HEK293 (cell line): Measurements from ENCODE around the gene KIAA1671.

ENCODE experiments used
- CTCF ChIA-PET: fragments of 350-600 bp; formaldehyde crosslinking; extraction: SDS; loops from one replicate; lab custom pipeline; 2021; ENCODE audit warnings: antibody characterized with exemption; lab: Yijun Ruan, JAX
- POLR2A ChIA-PET: fragments of 300-600 bp; formaldehyde crosslinking; extraction: SDS; loops from one replicate; lab custom pipeline; 2020; ENCODE audit warnings: antibody characterized with exemption, inconsistent platforms; lab: Yijun Ruan, JAX
- H3K27ac ChIP-seq: fragments of 200-500 bp; sonication (Bioruptor generic); 2 replicates; pipeline ENCODE4 v1.5.1; 2014; ENCODE audit warnings: low read depth, low read length, control low read depth, inconsistent platforms; ENCODE audit errors: extremely low read depth
- H3K36me3 ChIP-seq, 2 experiments: fragments of 200-500 bp in 1 of 2; sonication (Bioruptor generic) in 1 of 2; 1 replicate in 1 of 2; 2 replicates in 1 of 2; pipeline ENCODE4 v1.5.1; 2014 to 2017; ENCODE audit warnings: inconsistent platforms in 2 of 2, low read length in 2 of 2; ENCODE audit not compliant: control insufficient read depth in 2 of 2, insufficient read depth in 1 of 2
- H3K4me1 ChIP-seq: fragments of 200-500 bp; sonication (Bioruptor generic); 2 replicates; pipeline ENCODE4 v1.5.1; 2014; ENCODE audit warnings: mild to moderate bottlenecking, low read length, inconsistent platforms; ENCODE audit not compliant: control insufficient read depth, insufficient read depth
- H3K4me3 ChIP-seq: 2 replicates; pipeline ENCODE4 v1.5.1; 2011; ENCODE audit warnings: low read depth, mild to moderate bottlenecking, control low read depth, low read length, moderate library complexity
- H3K9me3 ChIP-seq: fragments of 200-500 bp; sonication (Bioruptor generic); 2 replicates; pipeline ENCODE4 v1.5.1; 2014; ENCODE audit warnings: low read depth, low read length, inconsistent platforms; ENCODE audit not compliant: control insufficient read depth, insufficient read depth
- EGR2 ChIP-seq: fragments of 450-650 bp; formaldehyde crosslinking; IDR thresholded peaks from 2 replicates; pipeline ENCODE4 v1.5.1; 2016; ENCODE audit warnings: low read depth, missing biosample characterization, missing genetic modification characterization
- GLIS1 ChIP-seq: fragments of 450-650 bp; formaldehyde crosslinking; IDR thresholded peaks from 2 replicates; pipeline ENCODE4 v1.5.1; 2016; ENCODE audit warnings: missing biosample characterization, missing genetic modification characterization
- HOXC10 ChIP-seq: sonication (generic); formaldehyde crosslinking; IDR thresholded peaks from 2 replicates; pipeline ENCODE4 v1.8.1; 2023; ENCODE audit warnings: mild to moderate bottlenecking, missing genetic modification reagents
- IKZF3 ChIP-seq: fragments of 450-650 bp; IDR thresholded peaks from 2 replicates; pipeline ENCODE4 v1.5.0; 2018; ENCODE audit warnings: missing biosample characterization, mild to moderate bottlenecking, missing genetic modification characterization, moderate library complexity
- KLF10 ChIP-seq: fragments of 450-650 bp; IDR thresholded peaks from 2 replicates; pipeline ENCODE4 v1.5.1; 2018; ENCODE audit warnings: missing biosample characterization, mild to moderate bottlenecking, missing genetic modification characterization
- KLF7 ChIP-seq: fragments of 450-650 bp; formaldehyde crosslinking; IDR thresholded peaks from 2 replicates; pipeline ENCODE4 v1.5.1; 2016; ENCODE audit warnings: missing biosample characterization, missing genetic modification characterization, borderline replicate concordance
- REST ChIP-seq: fragments of 450-650 bp; formaldehyde crosslinking; IDR thresholded peaks from 2 replicates; pipeline ENCODE4 v1.5.1; 2016; ENCODE audit warnings: missing biosample characterization, missing genetic modification characterization
- ZFHX2 ChIP-seq: fragments of 450-650 bp; formaldehyde crosslinking; conservative IDR thresholded peaks from 2 replicates; pipeline ENCODE4 v1.5.1; 2016; ENCODE audit warnings: missing biosample characterization, missing genetic modification characterization
- ZIC2 ChIP-seq: fragments of 450-650 bp; formaldehyde crosslinking; IDR thresholded peaks from 2 replicates; pipeline ENCODE4 v1.5.1; 2016; ENCODE audit warnings: missing biosample characterization, missing genetic modification characterization
- ZNF112 ChIP-seq: fragments of 450-650 bp; formaldehyde crosslinking; IDR thresholded peaks from 2 replicates; pipeline ENCODE4 v1.5.0; 2017; ENCODE audit warnings: missing biosample characterization, missing genetic modification characterization
- ZNF121 ChIP-seq: fragments of 450-650 bp; formaldehyde crosslinking; IDR thresholded peaks from 2 replicates; pipeline ENCODE4 v1.5.1; 2016; ENCODE audit warnings: missing biosample characterization, missing genetic modification characterization
- ZNF239 ChIP-seq: fragments of 450-650 bp; formaldehyde crosslinking; IDR thresholded peaks from 2 replicates; pipeline ENCODE4 v1.5.1; 2016; ENCODE audit warnings: missing biosample characterization, missing genetic modification characterization
- ZNF398 ChIP-seq: fragments of 450-650 bp; formaldehyde crosslinking; IDR thresholded peaks from 2 replicates; pipeline ENCODE4 v1.5.1; 2017; ENCODE audit warnings: missing biosample characterization, missing genetic modification characterization
- ZNF561 ChIP-seq: fragments of 450-650 bp; IDR thresholded peaks from 2 replicates; pipeline ENCODE4 v1.5.1; 2018; ENCODE audit warnings: missing biosample characterization, missing genetic modification characterization, borderline replicate concordance
- ZNF768 ChIP-seq: fragments of 450-650 bp; formaldehyde crosslinking; IDR thresholded peaks from 2 replicates; pipeline ENCODE4 v1.5.1; 2018; ENCODE audit warnings: missing biosample characterization, mild to moderate bottlenecking, missing genetic modification characterization
- TF ChIP-seq, protein P1 (sequence below): fragments of 450-650 bp; formaldehyde crosslinking; IDR thresholded peaks from 2 replicates; pipeline ENCODE4 v1.5.1; 2016; ENCODE audit warnings: missing biosample characterization, missing genetic modification characterization

KIAA1671 gene

GRCh38 chr22:25147642-25147928, 195.1 kb downstream of the KIAA1671 start (continued):
- no peak for TF ChIP-seq ZNF561 (tag by site-specific recombination)

GRCh38 chr22:25148149-25148691, 195.7 kb downstream of the KIAA1671 start:
- no peaks in the 10 kb centered on the region for H3K4me1 ChIP-seq
- no peak overlapping the region for H3K4me3 ChIP-seq
- H3K9me3 ChIP-seq = no peaks in the 10 kb centered on the region
- H3K36me3 ChIP-seq = no peaks in the 10 kb centered on the region
- ChIA-PET CTCF (no interaction called here), POLR2A (no interaction called here)
- no peak overlapping the region for H3K27ac ChIP-seq
- TF ChIP-seq, protein P1, sequence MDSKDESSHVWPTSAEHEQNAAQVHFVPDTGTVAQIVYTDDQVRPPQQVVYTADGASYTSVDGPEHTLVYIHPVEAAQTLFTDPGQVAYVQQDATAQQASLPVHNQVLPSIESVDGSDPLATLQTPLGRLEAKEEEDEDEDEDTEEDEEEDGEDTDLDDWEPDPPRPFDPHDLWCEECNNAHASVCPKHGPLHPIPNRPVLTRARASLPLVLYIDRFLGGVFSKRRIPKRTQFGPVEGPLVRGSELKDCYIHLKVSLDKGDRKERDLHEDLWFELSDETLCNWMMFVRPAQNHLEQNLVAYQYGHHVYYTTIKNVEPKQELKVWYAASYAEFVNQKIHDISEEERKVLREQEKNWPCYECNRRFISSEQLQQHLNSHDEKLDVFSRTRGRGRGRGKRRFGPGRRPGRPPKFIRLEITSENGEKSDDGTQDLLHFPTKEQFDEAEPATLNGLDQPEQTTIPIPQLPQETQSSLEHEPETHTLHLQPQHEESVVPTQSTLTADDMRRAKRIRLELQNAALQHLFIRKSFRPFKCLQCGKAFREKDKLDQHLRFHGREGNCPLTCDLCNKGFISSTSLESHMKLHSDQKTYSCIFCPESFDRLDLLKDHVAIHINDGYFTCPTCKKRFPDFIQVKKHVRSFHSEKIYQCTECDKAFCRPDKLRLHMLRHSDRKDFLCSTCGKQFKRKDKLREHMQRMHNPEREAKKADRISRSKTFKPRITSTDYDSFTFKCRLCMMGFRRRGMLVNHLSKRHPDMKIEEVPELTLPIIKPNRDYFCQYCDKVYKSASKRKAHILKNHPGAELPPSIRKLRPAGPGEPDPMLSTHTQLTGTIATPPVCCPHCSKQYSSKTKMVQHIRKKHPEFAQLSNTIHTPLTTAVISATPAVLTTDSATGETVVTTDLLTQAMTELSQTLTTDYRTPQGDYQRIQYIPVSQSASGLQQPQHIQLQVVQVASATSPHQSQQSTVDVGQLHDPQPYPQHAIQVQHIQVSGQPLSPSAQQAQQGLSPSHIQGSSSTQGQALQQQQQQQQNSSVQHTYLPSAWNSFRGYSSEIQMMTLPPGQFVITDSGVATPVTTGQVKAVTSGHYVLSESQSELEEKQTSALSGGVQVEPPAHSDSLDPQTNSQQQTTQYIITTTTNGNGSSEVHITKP (tag by site-specific recombination) = no peak
- TF ChIP-seq EGR2 (tag by site-specific recombination) (peak; percentile 16; the same call in 1 of the 2 replicates), REST (tag by site-specific recombination) (peak; percentile 66), ZNF121 (tag by site-specific recombination) (no peak), GLIS1 (tag by site-specific recombination) (peak; percentile 97), ZNF398 (tag by site-specific recombination) (peak; percentile 44), ZIC2 (tag by site-specific recombination) (peak; percentile 95), ZFHX2 (tag by site-specific recombination) (peak; percentile 18; the same call in 1 of the 2 replicates), KLF10 (no peak), ZNF239 (tag by site-specific recombination) (no peak), ZNF112 (tag by site-specific recombination) (no peak), IKZF3 (tag by site-specific recombination) (no peak)
- TF ChIP-seq, all 188 proteins: peak for 6

DNA sequence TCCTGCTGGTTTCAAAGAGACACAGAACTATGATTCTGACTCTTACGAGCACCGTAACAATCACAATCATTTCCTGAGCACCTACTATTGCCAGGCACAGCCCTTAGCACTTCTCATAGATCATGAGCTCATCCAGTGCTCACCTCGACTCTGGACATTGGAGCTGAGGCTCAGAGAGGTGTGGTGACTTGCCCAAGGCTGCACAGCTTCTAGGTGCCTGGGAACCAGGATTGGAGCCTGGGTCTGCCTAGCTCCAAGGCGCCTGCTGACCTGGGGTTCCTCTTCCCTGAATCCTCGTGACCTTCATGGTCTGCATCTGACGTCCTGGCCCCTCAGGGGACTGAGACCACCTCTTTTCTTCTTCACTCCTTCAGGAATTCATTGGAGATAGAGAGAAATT, 196.5 kb downstream of the KIAA1671 start:
- Histone ChIP-seq H3K4me3 (no peak overlapping the region), H3K36me3 (no peaks in the 10 kb centered on the region), H3K9me3 (no peaks in the 10 kb centered on the region), H3K27ac (no peak overlapping the region), H3K4me1 (no peaks in the 10 kb centered on the region)
- ChIA-PET CTCF (no interaction called here), POLR2A (no interaction called here)
- TF ChIP-seq ZNF768 = peak; percentile 50; the same call in 1 of the 2 replicates
- TF ChIP-seq HOXC10 (CRISPR knock-in tag) = no peak
- no peak for TF ChIP-seq KLF7
